Measurements from ENCODE around the gene SINHCAF. TPM values are rescaled to one million over a fixed set of nuclear protein-coding genes. Genes with fewer than 3 reads are reported as not detected.

The SINHCAF gene
- polyA plus RNA-seq, 1 donor = 34.3 TPM

DNA sequence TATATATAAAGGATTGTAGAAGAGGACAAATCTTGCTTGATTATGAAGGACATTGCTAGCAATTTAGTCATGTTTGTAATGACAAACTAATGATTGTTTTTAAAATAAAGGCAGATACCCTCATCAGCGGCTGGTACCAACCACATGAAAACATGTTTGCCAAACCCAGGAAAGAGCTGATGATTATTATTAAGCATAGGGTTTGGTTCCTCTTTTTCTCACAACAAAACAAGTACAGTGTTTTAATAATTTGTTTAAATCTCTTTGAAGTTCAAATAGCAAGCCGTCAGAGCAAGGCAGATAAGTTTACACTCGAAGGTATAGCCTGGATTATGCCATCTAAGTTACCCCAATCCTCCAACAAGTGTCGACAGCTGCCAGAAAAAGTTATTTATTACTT is 5.3 kb upstream of the SINHCAF start:
- DNase-seq = no peak

DNA sequence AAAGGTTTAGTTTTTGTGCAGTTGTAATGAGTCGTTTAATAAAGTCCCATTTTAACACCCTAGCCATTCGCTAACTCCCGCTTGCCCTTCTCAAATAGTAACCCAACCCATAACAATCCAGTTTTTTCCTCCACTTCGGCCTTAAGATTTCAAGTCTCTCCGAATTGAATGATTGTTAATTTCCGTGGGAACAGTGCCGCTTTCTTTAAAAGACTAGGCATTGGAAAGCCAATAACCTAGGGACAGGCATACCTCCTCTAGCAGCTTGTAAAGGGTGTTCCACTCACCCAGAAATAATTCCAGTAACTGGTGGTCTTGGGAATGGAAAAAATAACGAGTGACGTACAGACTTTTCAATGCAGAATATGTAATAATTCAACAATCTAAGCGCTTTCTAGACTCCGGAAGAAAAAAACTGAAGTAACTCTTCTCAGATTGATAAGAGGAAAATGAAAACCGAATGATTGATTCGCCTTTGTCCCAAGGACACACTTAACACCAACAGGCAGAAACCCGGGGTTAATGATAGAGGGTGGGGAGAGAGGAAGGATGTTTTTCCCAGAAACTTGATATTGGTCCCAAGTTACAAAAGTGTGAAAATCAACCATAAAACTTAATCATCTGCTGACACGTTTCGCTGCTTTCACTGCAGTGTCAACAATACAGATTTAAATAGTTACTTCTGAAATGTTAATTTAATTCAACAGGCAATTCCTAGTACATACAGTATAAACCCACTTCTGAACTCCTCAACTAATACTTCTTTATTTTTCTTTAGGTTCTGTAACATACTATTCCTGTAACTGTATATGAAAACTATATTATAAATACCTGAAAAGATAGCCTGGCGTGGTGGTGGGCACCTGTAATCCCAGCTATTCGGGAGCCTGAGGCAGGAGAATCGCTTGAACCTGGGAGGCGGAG is 1.0 kb upstream of the SINHCAF start:
- DNase-seq = no peak

DNA sequence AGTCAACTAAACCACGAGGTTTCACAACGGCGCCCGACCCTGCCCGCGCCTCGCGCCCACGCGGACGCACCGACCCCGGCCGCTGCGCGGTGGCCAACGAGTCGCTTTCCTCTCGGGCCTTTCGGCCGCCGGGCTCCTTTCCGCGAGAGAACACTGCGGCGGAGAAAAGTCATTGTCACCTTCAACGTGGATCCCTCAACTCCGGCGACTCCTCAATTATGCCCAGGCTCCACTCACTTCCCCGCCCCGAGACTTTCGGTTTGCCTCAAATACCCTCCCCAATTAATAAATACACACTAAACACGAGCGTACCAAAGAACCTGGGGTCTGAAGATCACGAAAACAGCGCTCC is 450 bp downstream of the SINHCAF start:
- DNase-seq = peak; percentile 40

DNA sequence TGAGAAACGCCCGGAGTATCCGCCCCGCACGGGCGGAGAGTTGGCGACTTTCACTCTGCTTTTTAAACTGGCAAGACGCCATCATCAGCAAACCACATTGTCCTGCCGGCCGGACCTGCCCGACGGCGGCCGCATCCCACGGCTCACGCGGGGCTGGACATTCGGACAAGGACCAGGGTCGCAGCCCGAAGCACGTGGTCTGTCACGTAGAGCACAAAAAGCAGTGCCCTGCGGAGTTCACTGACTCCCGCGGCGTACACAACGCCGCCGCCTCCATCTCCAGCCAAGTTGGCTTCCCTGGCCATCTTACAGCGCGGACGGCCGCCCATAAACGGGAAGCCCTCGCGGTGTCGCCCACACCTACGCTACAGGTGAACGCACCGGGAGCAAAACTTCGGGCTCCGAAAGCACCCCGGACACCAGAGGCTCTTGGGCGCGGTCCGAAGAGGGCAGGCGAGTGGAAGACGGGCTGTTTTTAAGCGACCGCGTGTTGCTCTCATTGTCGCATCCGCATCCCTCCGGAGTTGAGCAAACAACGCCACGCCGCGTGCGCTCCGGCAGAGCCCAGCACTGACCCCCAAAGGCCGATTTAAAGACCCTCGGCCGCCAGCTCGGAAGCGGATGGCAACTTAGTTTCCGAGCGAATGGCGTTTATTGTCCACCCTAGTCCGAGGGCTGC is 966 bp downstream of the SINHCAF start:
- peak; percentile 54 for DNase-seq

DNA sequence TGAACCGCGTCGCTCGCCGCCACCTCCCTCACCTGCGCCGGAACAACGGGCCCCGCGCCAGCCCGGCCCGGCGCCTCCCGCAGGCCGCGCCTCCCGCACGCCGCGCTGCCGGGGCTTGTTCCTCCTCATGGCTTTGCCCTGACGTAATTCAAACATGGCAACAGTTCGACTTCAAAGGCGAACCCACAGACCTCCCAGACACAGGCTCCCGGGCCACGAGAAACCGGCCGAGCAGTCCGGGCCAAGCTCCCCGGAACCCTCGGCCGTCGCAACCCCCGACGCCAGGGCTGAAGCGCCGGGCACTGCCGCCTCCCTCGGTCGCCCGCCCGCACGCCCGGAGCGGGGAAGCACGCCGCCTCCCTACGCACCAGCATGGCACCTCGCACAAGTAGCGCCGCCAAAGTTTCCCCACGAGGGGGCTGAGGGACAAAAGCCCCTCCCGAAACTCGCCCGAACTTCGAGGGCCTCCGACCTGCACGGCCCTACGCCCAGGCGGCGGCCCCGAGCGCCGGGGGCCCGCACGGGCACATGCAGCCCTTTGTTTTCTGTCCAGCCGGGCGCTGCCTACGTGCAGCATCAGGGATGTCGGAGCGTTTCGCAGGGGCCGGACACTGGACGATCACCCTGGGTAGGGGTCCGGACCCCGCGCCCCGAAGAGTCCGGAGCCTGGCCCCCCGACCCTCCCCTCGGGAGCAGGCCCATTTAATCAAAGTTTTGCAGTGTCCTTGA is 1.7 kb downstream of the SINHCAF start:
- peak; percentile 66 for DNase-seq

DNA sequence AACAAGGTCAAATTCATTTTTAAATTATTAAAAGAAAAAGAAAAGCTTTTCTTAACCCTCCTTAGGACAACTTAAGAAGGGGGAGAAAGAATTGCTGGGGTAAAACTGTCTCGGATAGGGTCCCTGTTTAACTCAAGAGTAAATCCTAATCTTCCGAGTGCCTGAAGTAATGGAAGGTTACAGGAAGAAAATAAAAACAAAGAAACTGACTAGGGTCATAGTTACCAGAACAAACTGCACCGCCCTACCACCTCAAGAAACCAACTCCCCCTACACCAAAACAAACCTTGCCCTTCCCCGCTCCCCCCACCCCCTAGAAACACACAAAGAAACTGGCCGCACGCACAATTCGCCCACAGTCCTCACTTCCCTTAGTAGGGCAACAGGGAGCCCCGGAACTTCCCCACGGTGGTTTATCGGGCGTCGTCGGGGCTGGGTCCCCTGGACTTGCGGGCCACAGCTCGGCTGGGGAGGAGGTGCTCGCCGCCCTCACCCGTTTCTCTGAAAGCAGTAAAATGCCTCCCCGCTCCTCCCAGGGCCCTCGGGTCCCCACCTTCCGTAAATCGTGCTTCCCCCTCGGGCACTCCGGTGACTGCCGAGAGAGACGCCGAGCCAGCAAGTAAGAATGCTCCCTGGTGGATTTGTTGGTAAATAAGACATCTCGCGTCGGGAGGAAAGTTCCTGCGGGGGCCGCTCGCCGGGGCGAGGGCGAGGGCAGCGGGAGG is 2.4 kb downstream of the SINHCAF start:
- DNase-seq = peak; percentile 32

GRCh38 chr12:31322801-31323207 is 3.1 kb downstream of the SINHCAF start:
- DNase-seq = no peak

DNA sequence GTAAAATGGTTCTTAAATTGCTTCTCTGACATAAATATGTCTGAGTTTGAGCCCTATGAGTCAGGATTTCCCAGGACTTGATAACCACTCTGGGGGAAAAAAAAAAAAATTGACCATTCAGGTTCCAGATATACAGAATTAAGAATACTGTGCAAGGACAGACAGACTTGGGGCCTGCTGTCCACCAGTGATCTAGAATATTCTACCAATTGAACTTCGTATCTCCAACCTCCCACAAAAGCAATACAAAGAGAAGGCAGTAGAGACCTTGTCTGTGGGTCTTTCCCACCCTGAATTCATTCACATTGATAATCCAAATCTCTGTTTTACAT is 4.1 kb downstream of the SINHCAF start:
- DNase-seq = no peak

GRCh38 chr12:31321186-31321896 is 4.6 kb downstream of the SINHCAF start:
- DNase-seq = no peak

DNA sequence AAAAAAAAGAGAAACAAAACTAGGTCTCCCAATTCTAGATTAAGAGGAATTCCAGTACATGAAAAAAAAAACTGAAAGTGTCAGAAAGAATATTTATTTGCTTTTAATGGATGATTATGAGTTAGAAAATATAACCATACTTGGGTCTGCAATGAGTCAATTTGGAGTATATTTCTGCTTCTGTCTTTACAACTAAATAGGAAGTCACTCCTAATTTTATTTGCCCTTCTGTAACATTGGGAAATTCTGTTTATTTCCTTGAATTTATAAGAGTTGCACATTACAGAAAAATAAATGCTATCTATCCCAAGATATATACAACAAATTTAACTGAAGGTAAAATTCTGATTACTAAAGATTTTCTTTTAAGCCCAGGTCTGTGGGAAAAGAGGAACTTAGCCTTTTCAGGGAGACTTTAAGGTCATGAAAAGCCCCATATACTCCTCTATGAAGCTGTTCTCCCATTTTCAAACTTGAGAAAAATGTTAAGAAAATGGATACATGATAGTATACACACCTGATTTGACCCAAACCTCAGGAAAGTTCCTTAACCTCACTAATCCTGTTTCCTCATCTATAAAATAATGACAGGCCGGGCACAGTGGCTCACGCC is 7.2 kb downstream of the SINHCAF start:
- no peak for DNase-seq

DNA sequence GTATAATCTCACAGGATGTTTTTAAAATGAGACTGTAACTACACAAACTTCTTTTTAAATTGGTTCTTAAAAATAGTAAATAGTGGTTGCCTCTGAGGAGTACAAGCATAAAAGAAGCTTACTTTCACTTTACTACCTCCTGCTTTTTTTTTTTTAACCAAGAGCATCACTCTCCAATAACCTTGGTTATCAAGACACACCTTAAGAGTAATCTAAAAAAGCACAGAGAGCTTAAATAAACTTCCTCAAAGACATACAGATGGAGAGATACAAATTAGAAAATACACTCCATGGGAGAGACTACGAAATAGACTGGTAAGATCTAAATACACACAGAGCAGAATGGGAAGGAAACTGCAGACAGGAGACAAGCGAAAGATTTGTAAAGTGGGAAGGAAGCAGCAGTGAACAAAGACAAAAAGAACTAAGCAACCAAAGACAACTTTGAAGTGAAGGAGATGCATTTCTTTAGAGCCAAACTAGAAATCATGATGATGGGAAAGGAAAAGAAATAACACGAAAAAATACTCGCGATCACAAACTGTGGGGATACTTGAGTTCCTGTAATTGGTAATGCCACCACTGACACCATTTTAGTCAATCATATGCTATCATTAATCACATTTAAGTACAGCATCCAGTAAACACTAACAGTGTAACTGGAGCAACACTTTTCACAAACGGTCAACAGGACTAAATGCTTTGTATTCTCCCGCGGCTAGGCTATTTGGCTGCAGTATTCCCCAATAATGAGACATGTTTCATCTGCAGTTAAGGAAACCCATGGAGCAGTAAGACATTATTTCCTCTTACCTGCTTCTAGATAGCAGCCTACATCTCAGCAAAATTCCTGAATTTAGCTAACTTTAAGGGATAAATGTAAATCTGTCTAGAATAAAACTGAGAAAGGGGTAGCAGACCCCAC is 8.2 kb downstream of the SINHCAF start:
- DNase-seq = no peak

GRCh38 chr12:31316891-31317290 is 9.1 kb downstream of the SINHCAF start:
- DNase-seq = no peak

- DNase-seq = no peak
Measured at GRCh38 chr12:31315784-31316465, 10.0 kb downstream of the SINHCAF start.

GRCh38 chr12:31315044-31315715 is 10.8 kb downstream of the SINHCAF start:
- DNase-seq = no peak

DNA sequence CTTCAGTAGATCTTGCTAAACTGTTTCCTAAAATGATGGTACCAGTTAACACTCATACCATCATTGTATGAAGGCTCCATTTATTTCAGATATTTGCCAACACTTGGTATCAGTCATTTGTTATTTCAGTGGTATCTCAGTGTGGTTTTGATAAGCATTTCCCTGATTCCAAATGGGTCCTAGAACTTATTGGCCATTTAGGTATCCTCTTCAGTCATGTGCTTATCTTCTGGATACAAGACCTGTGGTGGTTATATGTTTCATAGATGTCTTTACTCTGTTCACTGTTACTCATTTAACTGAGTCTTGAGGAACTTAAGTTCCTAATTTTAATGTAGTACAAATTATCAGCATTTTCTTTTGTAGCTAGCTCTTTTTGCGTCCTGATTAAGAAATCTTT is 13.5 kb downstream of the SINHCAF start:
- DNase-seq = no peak

- DNase-seq = no peak
Measured at GRCh38 chr12:31311634-31312258, 14.2 kb downstream of the SINHCAF start.

GRCh38 chr12:31310488-31310887 is 15.5 kb downstream of the SINHCAF start:
- no peak for DNase-seq

DNA sequence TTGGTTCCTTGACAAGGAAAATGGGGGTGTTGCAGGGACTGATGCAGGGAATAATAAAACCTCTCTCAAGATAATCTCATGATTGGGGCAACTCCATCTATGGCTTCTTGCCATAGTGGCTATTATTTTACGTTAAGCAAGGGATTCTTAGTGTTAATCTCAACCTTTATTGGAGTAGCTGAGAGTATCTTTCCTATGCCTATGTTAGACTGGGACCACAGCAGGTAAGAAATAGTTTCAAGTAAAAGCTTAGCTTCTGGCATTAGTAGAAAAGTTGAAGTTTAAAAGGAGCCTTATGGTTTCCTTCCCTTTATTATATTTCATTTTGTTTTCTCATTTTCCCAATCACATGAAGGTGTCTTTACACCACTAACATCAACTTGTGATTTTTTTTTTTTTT is 16.7 kb downstream of the SINHCAF start:
- DNase-seq = no peak

DNA sequence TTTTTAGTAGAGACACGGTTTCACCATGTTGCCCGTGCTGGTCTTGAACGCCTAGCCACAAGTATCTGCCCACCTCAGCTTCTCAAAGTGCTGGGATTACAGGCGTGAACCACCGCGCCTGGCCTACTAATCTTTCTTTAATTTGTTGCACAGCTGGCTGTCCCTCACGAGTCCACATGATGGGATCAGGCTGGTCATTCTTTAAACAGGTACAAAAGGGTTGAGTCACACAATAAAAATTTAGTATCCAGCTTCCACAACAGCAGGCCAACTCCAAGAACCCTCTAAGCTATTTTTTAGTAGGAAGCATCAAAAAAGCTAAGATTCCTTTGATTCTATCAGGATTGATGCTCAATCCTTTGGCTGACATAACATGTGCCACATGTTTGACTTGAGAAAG is 17.8 kb downstream of the SINHCAF start:
- DNase-seq = no peak
